ENCODE measurements around the gene SLC2A9. TPM values are rescaled to one million over a fixed set of nuclear protein-coding genes. Genes with fewer than 3 reads are reported as not detected.

The SLC2A9 gene
- total and polyA plus RNA-seq, 2 of the 4 experiments (the other 2 are of a cell fraction) = 0.72 to 2.1 TPM

DNA sequence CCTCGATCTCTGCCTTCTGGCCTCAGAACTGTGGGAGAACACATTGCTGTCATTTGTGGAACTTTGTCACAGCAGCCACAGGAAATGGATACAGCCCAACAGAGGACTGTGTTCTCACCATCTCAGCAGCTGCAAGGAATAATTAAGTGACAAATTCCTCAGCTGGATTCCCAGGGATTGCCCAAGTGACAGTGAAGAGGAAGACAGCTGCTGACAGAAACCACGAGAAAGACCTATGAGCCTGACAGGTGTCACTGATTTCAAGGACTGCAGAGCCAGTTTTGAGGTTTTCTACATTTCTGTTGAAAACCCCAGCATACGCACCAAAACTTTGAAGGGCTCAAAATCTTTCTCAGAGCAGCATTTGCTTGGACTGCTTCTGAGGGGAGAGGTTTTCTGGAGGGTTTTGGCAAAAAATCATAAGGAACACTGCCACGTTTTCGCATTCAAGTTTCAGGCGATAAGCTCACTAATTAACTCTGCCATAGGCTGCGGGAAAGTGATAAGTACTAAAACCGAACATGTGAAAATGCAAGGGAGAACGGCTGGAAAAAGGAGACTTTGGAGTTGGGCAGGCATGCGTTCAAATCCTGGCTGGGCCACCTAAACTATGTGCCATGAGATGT is 151.0 kb downstream of the SLC2A9 start:
- Histone ChIP-seq H3K23ac (ENCODE audit: low read depth, low read length) (no peak overlapping the region), H3K4ac (ENCODE audit: low read depth, low read length) (no peak overlapping the region), H2AK9ac (replicated peaks; ENCODE audit: low read depth, low read length, poor library complexity) (no peak overlapping the region), H3K4me3 (ENCODE audit: insufficient read depth, low read depth, low read length) (no peak overlapping the region), H3K9me3 (ENCODE audit: control insufficient read depth, insufficient read depth, low read length) (0 out of 2 replicates have a peak, but pooled peaks cover 4% of the 10 kb centered on the region), H3K27me3 (ENCODE audit: control insufficient read depth, insufficient read depth, low read length) (no peaks in the 10 kb centered on the region), H2BK5ac (ENCODE audit: low read depth, low read length, poor library complexity, severe bottlenecking) (no peak overlapping the region), H2AK5ac (ENCODE audit: low read depth, low read length) (no peak overlapping the region), H3K9ac (ENCODE audit: low read depth, low read length) (no peak overlapping the region), H3K27ac (ENCODE audit: insufficient read depth, low read length) (no peak overlapping the region), H4K5ac (ENCODE audit: low read depth, low read length) (no peak overlapping the region), H3K36me3 (ENCODE audit: control insufficient read depth, insufficient read depth, low read length) (no peaks in the 10 kb centered on the region), H3K14ac (replicated peaks; ENCODE audit: low read depth, low read length) (no peak overlapping the region), H3K4me2 (ENCODE audit: low read depth, low read length) (no peak overlapping the region), H3K56ac (ENCODE audit: extremely low read depth, insufficient read depth, low read length) (no peak overlapping the region), H2BK120ac (ENCODE audit: low read depth, low read length) (no peak overlapping the region), H2BK20ac (ENCODE audit: low read depth, low read length) (no peak overlapping the region), H3K79me1 (ENCODE audit: low read depth in 1 of 2, low read length in 2 of 2) (no peaks in the 10 kb centered on the region), H4K8ac (ENCODE audit: low read depth in 2 of 2, low read length in 2 of 2) (no peak overlapping the region), H3K9me1 (ENCODE audit: insufficient read depth, low read length) (no peaks in the 10 kb centered on the region), H4K20me1 (ENCODE audit: insufficient read depth, low read length) (no peaks in the 10 kb centered on the region), H3K4me1 (ENCODE audit: control insufficient read depth, insufficient read depth, low read length) (no peaks in the 10 kb centered on the region), H4K91ac (ENCODE audit: insufficient read depth, low read depth, low read length) (no peak overlapping the region), H2AFZ (replicated peaks; ENCODE audit: low read length, poor library complexity) (no peak overlapping the region), H2BK15ac (ENCODE audit: low read depth, low read length) (no peak overlapping the region), H3K18ac (ENCODE audit: low read depth, low read length) (no peak overlapping the region)
- dilution Hi-C loops (cut with HindIII; ENCODE audit: low sequenced_read_pairs, unreplicated experiment) = no loop called here
- ChIA-PET POLR2A (ENCODE audit: unreplicated experiment) (no interaction called here), CTCF (no interaction called here)
- intact Hi-C loops (cut with micrococcal nuclease) = no loop called here
- ATAC-seq (ENCODE audit: low read depth) (no peak), DNase-seq (no peak)
- 17% methylated on average over 2 of the region's 10 CpGs; no CpG with 5 or more reads in 1 of the 2 experiments for WGBS, 2 experiments (ENCODE audit: extremely low coverage in 2 of 2, insufficient read length in 1 of 2)
- no TSS peak for BruUV-seq (replicated peaks)
- TF ChIP-seq FOS (IDR thresholded peaks at IDR 0.05; ENCODE audit: low read depth, low read length) (no peak), SMC3 (IDR thresholded peaks at IDR 0.05; ENCODE audit: low read depth, low read length) (no peak), CEBPB (IDR thresholded peaks at IDR 0.05; ENCODE audit: low read depth, low read length) (no peak), BHLHE40 (IDR thresholded peaks at IDR 0.05; ENCODE audit: low read depth, low read length) (no peak), MXI1 (IDR thresholded peaks at IDR 0.05; ENCODE audit: borderline replicate concordance, low read depth, low read length) (no peak), RCOR1 (IDR thresholded peaks at IDR 0.05; ENCODE audit: insufficient replicate concordance, low read length) (no peak), POLR2A (IDR thresholded peaks at IDR 0.05; ENCODE audit: low read depth, low read length) (no peak), CHD1 (IDR thresholded peaks at IDR 0.05; ENCODE audit: low read depth, low read length) (no peak)
- TF ChIP-seq, protein P1, sequence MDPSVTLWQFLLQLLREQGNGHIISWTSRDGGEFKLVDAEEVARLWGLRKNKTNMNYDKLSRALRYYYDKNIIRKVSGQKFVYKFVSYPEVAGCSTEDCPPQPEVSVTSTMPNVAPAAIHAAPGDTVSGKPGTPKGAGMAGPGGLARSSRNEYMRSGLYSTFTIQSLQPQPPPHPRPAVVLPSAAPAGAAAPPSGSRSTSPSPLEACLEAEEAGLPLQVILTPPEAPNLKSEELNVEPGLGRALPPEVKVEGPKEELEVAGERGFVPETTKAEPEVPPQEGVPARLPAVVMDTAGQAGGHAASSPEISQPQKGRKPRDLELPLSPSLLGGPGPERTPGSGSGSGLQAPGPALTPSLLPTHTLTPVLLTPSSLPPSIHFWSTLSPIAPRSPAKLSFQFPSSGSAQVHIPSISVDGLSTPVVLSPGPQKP (IDR thresholded peaks at IDR 0.05; ENCODE audit: borderline replicate concordance, low read depth, low read length) = no peak
- in situ Hi-C loops (cut with MboI; ENCODE audit: low sequenced_read_pairs) = no loop called here
